Measurements from ENCODE around the gene GPR78. TPM values are rescaled to one million over a fixed set of nuclear protein-coding genes. Genes with fewer than 3 reads are reported as not detected.

GPR78 gene
- total and polyA plus RNA-seq, 7 donors: 0.04 to 0.28 TPM; not detected in 5

GRCh38 chr4:8591114-8591513 lies 10.9 kb downstream of the GPR78 start:
- no peaks in the 10 kb centered on the region for H3K9me3 ChIP-seq
- peaks cover 0 to 13% (median 11%) of the 10 kb centered on the region in 4 donors for H3K4me1 ChIP-seq
- DNase-seq: no peak
- no peak overlapping the region for H3K4me3 ChIP-seq
- peaks cover 19 to 58% (median 38%) of the 10 kb centered on the region in 3 donors for H3K27me3 ChIP-seq
- TF ChIP-seq CTCF (IDR thresholded peaks at IDR 0.05): no peak
- no peak for TF ChIP-seq EP300 (IDR thresholded peaks at IDR 0.05)
- TF ChIP-seq POLR2A (IDR thresholded peaks at IDR 0.05): no peak
- TF ChIP-seq POLR2AphosphoS5 (IDR thresholded peaks at IDR 0.05): no peak
- intact Hi-C loops (cut with DNase I): loop anchor here (5.0 kb wide), 1 partner anchor 349 kb away; no protein-coding TSS in a partner anchor
- 58 to 74% methylated on average over 9 of the region's 9 CpGs for WGBS, 2 donors
- H3K27ac ChIP-seq: no peak overlapping the region
- H3K36me3 ChIP-seq: no peaks in the 10 kb centered on the region

DNA sequence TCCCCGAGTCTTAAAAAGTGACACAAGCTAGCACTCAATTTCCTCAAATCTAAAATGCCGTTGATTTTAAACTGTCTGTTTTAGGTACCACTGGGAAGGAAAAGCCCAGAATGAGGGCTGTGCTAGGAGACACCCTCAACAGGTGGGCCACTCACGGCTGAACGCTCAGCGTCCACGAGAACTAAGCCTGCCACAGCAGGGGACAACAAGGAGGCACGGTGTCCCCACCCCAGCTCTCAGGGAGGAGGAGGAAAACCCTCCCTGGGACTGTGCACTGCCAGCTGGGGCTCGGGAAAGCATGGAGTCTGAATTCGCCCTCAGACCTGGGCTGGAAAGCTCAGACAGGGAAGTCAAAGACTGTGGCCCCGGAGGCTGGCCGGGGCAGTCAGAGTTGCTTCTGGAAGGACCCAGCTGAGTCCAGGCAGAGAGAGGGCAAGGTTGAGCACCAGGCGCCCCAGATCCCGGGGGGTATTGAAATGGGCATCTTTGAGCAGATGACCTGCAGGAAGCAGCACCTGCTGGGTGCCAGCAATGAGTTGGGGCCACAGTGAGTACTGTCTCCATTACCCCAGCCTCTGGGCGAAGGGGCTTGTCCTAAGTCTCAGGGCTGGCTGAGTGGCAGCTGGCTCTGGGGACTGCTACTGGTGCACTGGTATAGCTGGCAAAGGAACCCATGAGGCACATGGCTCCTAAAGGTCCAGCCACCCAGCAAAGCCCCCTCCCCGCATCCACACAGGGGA lies 11.6 kb downstream of the GPR78 start:
- Histone ChIP-seq H3K4me3 (no peak overlapping the region), H3K9me3 (no peaks in the 10 kb centered on the region), H3K27ac (no peak overlapping the region), H3K4me1 (peaks cover 0 to 13% (median 12%) of the 10 kb centered on the region in 4 donors), H3K36me3 (no peaks in the 10 kb centered on the region), H3K27me3 (peaks cover 16 to 51% (median 38%) of the 10 kb centered on the region in 3 donors)
- TF ChIP-seq POLR2A (IDR thresholded peaks at IDR 0.05): no peak
- TF ChIP-seq EP300 (IDR thresholded peaks at IDR 0.05): no peak
- no peak for TF ChIP-seq CTCF (IDR thresholded peaks at IDR 0.05)
- no peak for TF ChIP-seq POLR2AphosphoS5 (IDR thresholded peaks at IDR 0.05)
- WGBS, 2 donors: 62 to 68% methylated on average over 15 of the region's 15 CpGs
- intact Hi-C loops (cut with DNase I): loop anchor here (5.0 kb wide), 1 partner anchor 349 kb away; no protein-coding TSS in a partner anchor
- DNase-seq: no peak

DNA sequence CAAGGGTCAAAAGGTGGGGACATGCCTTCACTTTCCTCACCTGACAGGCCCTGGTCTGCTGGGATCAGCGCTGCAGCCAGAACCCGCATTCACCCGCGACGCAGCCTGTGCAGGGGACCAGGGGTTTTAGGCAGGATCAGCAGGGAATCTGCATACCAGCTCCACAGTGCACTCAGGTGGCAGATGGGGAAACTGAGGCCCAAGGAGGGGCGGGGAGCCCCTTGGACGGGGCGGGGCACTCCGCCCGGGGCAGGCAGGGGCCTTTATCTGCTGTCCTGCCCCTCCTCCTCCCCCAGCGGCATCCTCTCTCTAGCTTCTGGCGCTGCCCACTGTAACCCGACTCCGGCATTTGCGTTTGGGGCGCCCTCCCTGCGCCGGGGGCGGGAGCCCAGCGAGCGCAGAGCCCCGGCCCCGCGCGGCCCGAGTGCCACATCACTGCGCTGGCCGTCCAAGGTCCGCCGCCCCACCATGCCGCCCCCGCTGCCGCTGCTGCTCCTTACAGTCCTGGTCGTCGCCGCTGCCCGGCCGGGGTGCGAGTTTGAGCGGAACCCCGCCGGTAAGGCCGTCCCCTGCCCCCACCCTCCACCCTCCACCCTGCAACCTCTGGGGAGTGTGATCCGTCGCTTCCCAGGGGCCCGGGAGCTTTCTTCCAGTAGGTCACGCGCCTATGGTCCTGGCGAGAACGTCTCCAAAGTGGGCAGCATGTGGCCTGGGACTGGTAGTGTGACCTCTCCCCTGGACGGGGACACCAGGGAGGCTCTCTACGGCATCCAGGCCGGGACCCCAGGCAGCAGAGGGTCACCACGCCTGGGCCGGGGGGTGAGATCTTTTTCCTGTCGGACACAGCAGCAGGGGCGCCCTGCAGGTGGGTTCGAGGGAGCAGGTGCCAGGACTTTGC lies 12.4 kb downstream of the GPR78 start, which contains the start of gene CPZ:
CPZ (plus strand) TSS at position 400 of the 898 bp plus-strand sequence; CDS start at position 469, 69 bp downstream.
- no peaks in the 10 kb centered on the region for H3K9me3 ChIP-seq
- no peak within 1 kb of the TSS for H3K27ac ChIP-seq
- no peak for DNase-seq
- peaks cover 13 to 43% (median 32%) of the 10 kb centered on the region in 3 donors for H3K27me3 ChIP-seq
- peaks cover 0 to 22% (median 20%) of the 10 kb centered on the region in 4 donors for H3K4me1 ChIP-seq
- peak within 1 kb of the TSS in 3 of 4 donors; percentile 12 to 31 (median 27) for H3K4me3 ChIP-seq
- no peak for TF ChIP-seq CTCF (IDR thresholded peaks at IDR 0.05)
- no peak for TF ChIP-seq POLR2A (IDR thresholded peaks at IDR 0.05)
- TF ChIP-seq POLR2AphosphoS5 (IDR thresholded peaks at IDR 0.05): no peak
- TF ChIP-seq EP300 (IDR thresholded peaks at IDR 0.05): no peak
- H3K36me3 ChIP-seq: no peaks in the 10 kb centered on the region
- intact Hi-C loops (cut with DNase I): loop anchor here (5.0 kb wide), 1 partner anchor 350 kb away; no protein-coding TSS in a partner anchor
- WGBS, 2 donors: 5 to 7% methylated on average over 58 of the region's 58 CpGs

DNA sequence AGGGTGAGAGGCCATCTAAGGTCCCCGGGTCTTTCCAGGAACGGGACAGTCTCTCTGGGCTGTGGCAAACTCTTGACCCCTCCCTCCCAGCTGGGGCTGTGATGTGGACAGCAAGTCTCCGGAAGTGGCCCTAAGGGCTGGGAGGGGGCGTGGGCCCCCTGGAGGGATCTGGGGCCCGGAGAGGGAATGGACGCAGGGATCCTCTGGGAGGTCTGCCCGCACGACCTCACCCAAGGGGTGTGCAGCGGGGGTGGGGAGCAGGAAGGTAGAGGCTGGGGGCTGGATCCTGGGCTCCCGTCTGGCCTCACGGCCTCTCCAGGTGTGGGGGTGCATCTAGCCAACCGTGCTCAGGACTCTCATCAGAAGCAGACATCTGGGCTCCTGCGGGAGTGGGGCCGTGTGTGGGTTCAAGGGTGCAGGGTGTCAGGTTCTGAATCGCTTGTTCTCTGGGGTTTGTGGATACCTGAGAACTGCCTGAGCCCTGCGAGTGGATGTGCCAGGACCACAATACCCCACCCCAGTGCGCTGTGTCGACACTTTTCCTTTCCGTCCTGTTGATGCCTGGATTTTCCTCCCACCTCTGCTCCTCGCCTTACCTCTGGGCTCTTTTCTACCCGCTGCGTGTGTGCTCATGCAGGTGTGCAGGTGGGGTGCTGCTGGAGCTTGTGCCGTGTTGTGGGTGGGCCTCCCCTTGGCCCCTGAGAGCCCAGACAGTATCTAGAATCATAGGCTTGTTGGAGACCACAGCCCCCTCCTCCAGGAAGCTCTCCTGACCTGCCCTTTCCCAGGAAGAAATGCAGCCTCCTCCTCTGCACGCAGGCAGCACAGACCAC lies 13.3 kb downstream of the GPR78 start:
- TF ChIP-seq CTCF (IDR thresholded peaks at IDR 0.05): no peak
- no peak for TF ChIP-seq POLR2A (IDR thresholded peaks at IDR 0.05)
- TF ChIP-seq POLR2AphosphoS5 (IDR thresholded peaks at IDR 0.05): no peak
- TF ChIP-seq EP300 (IDR thresholded peaks at IDR 0.05): no peak
- intact Hi-C loops (cut with DNase I): loop anchor here (1.0 to 5.0 kb wide), 2 partner anchors 124 to 351 kb away; no protein-coding TSS in a partner anchor
- no peak for DNase-seq
- Histone ChIP-seq H3K27me3 (peaks cover 13 to 41% (median 32%) of the 10 kb centered on the region in 3 donors), H3K4me1 (peaks cover 0 to 23% (median 22%) of the 10 kb centered on the region in 4 donors), H3K9me3 (no peaks in the 10 kb centered on the region), H3K36me3 (no peaks in the 10 kb centered on the region), H3K27ac (no peak overlapping the region), H3K4me3 (peak overlapping the region in 3 of 4 donors; percentile 12 to 31 (median 27))
- 29% methylated on average over 24 of the region's 24 CpGs for WGBS, 2 donors

Data from sigmoid colon (tissue), 7 donors.